SK-N-SH (cell line): Measurements from ENCODE around the gene HABP4. TPM values are rescaled to one million over a fixed set of nuclear protein-coding genes. Genes with fewer than 3 reads are reported as not detected.
A peak's percentile ranks its signal among the peaks of the same experiment; 100 is the strongest.

Experiments used
- CTCF ChIA-PET: fragments of 300-600, 350-600 bp; formaldehyde crosslinking; extraction: SDS; loops from one replicate; lab custom pipeline; 2021; lab: Yijun Ruan, JAX
- POLR2A ChIA-PET: fragments of 350-600 bp; sonication (Branson Sonifier 250); formaldehyde crosslinking; extraction: SDS; loops from one replicate; lab custom pipeline; 2020; ENCODE audit warnings: antibody characterized with exemption, inconsistent platforms; lab: Yijun Ruan, JAX
- DNase-seq: peaks from one replicate; pipeline ENCODE4 v3.0.0; 2012
- H2AFZ ChIP-seq: fragments of 200-600 bp; sonication (generic); 2 replicates; pipeline ENCODE4 v1.8.1; 2016; ENCODE audit warnings: antibody characterized with exemption, mild to moderate bottlenecking, low read depth
- H3F3A ChIP-seq: fragments of 200-600 bp; sonication (generic); replicated peaks from 2 replicates; pipeline ENCODE3; 2016; ENCODE audit warnings: antibody characterized with exemption, mild to moderate bottlenecking; ENCODE audit not compliant: insufficient read depth
- H3K27ac ChIP-seq, 2 experiments: fragments of 200-500 bp in 1 of 2; fragments of 200-600 bp in 1 of 2; sonication (Bioruptor generic) in 1 of 2; sonication (generic), shearing (Covaris generic) in 1 of 2; 2 replicates each; pipeline versions ENCODE4 v1.5.1 to v1.6.1; 2014 to 2016; ENCODE audit warnings: low read depth in 2 of 2, inconsistent platforms in 1 of 2, low read length in 1 of 2, mild to moderate bottlenecking in 1 of 2, mixed read lengths in 1 of 2
- H3K27me3 ChIP-seq: fragments of 200-600 bp; sonication (generic), shearing (Covaris generic); 2 replicates; pipeline ENCODE4 v1.6.1; 2016; ENCODE audit warnings: mixed run types; ENCODE audit not compliant: insufficient read depth
- H3K36me3 ChIP-seq, 2 experiments: fragments of 200-500 bp in 1 of 2; fragments of 200-600 bp in 1 of 2; sonication (Bioruptor generic) in 1 of 2; sonication (generic) in 1 of 2; replicated peaks in 1 of 2; 2 replicates each; pipeline versions ENCODE3 to v1.5.1; 2014 to 2016; ENCODE audit warnings: low read length in 1 of 2, mild to moderate bottlenecking in 1 of 2; ENCODE audit not compliant: insufficient read depth in 2 of 2, control insufficient read depth in 1 of 2
- H3K4me1 ChIP-seq, 2 experiments: fragments of 200-500 bp in 1 of 2; fragments of 200-600 bp in 1 of 2; sonication (Bioruptor generic) in 1 of 2; sonication (generic), shearing (Covaris generic) in 1 of 2; 2 replicates each; pipeline versions ENCODE4 v1.5.1 to v1.6.1; 2014 to 2016; ENCODE audit warnings: low read depth in 1 of 2, low read length in 1 of 2, mixed run types in 1 of 2; ENCODE audit not compliant: insufficient read depth in 2 of 2, control insufficient read depth in 1 of 2
- H3K4me2 ChIP-seq: fragments of 200-600 bp; sonication (generic), shearing (Covaris generic); 2 replicates; pipeline ENCODE4 v1.6.1; 2017; ENCODE audit warnings: mixed run types
- H3K4me3 ChIP-seq, 2 experiments: fragments of 200-500 bp in 1 of 2; fragments of 200-600 bp in 1 of 2; sonication (Bioruptor generic) in 1 of 2; sonication (generic), shearing (Covaris generic) in 1 of 2; 2 replicates each; pipeline versions ENCODE4 v1.5.1 to v1.8.1; 2014 to 2016; ENCODE audit warnings: low read depth in 2 of 2, inconsistent platforms in 1 of 2, low read length in 1 of 2, mild to moderate bottlenecking in 1 of 2, mixed read lengths in 1 of 2, moderate library complexity in 1 of 2
- H3K79me2 ChIP-seq: fragments of 200-600 bp; sonication (generic); 2 replicates; pipeline ENCODE4 v1.8.1; 2017; ENCODE audit warnings: mild to moderate bottlenecking; ENCODE audit not compliant: insufficient read depth
- H3K9ac ChIP-seq: fragments of 200-600 bp; sonication (generic); 2 replicates; pipeline ENCODE4 v1.6.1; 2017; ENCODE audit warnings: mixed run types
- H3K9me2 ChIP-seq: fragments of 200-600 bp; sonication (generic); 2 replicates; pipeline ENCODE4 v1.6.1; 2017; ENCODE audit warnings: mixed run types
- H3K9me3 ChIP-seq: fragments of 200-600 bp; sonication (generic); 2 replicates; pipeline ENCODE4 v1.6.1; 2017; ENCODE audit warnings: mixed run types, mild to moderate bottlenecking, moderate library complexity
- H4K20me1 ChIP-seq: fragments of 200-600 bp; sonication (generic); 2 replicates; pipeline ENCODE4 v1.6.1; 2017; ENCODE audit warnings: mild to moderate bottlenecking, mixed run types; ENCODE audit not compliant: insufficient read depth
- EZH2phosphoT487 ChIP-seq: fragments of 200-600 bp; sonication (generic); IDR thresholded peaks from 2 replicates; pipeline ENCODE4 v1.6.1; 2017; ENCODE audit warnings: low read depth, mixed run types, mild to moderate bottlenecking, antibody characterized with exemption, moderate library complexity, borderline replicate concordance
- FOSL2 ChIP-seq: IDR thresholded peaks from 2 replicates; pipeline ENCODE4 v1.4.0; 2012; ENCODE audit warnings: low read depth, mild to moderate bottlenecking, moderate library complexity, borderline replicate concordance
- GATA2 ChIP-seq: sonication (generic); formaldehyde crosslinking; IDR thresholded peaks from 2 replicates; pipeline ENCODE4 v1.5.0; 2020; ENCODE audit warnings: mild to moderate bottlenecking, missing genetic modification reagents
- JUND ChIP-seq: IDR thresholded peaks from 2 replicates; pipeline ENCODE4 v1.4.0; 2012
- SIN3A ChIP-seq: IDR thresholded peaks from 2 replicates; pipeline ENCODE4 v1.6.1; 2012; ENCODE audit warnings: low read depth, mild to moderate bottlenecking, low read length, moderate library complexity, borderline replicate concordance
- TAF1 ChIP-seq: IDR thresholded peaks from 2 replicates; pipeline ENCODE4 v1.6.1; 2012; ENCODE audit warnings: low read depth, mild to moderate bottlenecking, low read length, moderate library complexity, borderline replicate concordance
- TCF12 ChIP-seq: IDR thresholded peaks from 2 replicates; pipeline ENCODE4 v1.4.0; 2012
- YY1 ChIP-seq: IDR thresholded peaks from 2 replicates; pipeline ENCODE4 v1.4.0; 2012; ENCODE audit warnings: low read depth, mild to moderate bottlenecking
- WGBS: methylation state at CpG from one replicate; pipeline ENCODE4 v1.1.6; 2017; ENCODE audit warnings: low lambda C conversion rate; 5-methylcytosine and 5-hydroxymethylcytosine counted together
- polyA plus RNA-seq, 3 experiments: library from polyadenylated mRNA; depleted of rRNA; stranded (reverse); fragments of >200 nt; gene quantifications; 2 replicates each; pipeline ENCODE4 v1.2.3, GENCODE V29; 2012
- TF ChIP-seq, protein P1 (sequence below): IDR thresholded peaks from 2 replicates; pipeline ENCODE4; 2012
- TF ChIP-seq, protein P2 (sequence below): IDR thresholded peaks from 2 replicates; pipeline ENCODE4 v1.4.0; 2012; ENCODE audit warnings: low read depth, borderline replicate concordance

HABP4 gene
- polyA plus RNA-seq, 1 of the 3 experiments (the other 2 are of a cell fraction): 19.0 TPM

DNA sequence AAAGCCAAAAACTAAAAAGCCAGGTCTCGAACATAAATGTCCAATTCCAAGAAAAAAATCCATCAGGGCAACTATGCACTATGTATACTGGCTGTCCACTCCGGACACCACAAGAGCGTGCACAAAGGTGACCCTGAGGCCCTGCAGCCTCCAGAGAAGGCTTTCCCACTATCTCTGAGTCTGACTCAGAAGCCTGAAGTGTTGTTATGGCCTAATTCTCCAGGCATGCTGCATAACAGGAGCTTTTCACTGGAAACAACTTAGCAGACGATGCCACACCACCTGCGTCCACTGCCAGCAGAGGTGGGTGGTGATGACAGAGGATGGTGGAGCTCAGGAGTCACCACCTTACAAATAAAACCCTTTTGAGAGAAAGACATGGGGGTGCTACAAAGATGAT is 63.7 kb downstream of the HABP4 start:
- peak overlapping the region; percentile 28 to 59; a peak in 3 of 4 replicates for H3K27ac ChIP-seq
- peaks cover 2 to 4% of the 10 kb centered on the region in 2 experiments for H3K36me3 ChIP-seq
- no peak overlapping the region for H3K4me2 ChIP-seq
- ChIA-PET CTCF (no interaction called here), POLR2A (no interaction called here)
- no peaks in the 10 kb centered on the region for H4K20me1 ChIP-seq
- no peaks in the 10 kb centered on the region for H3K9me3 ChIP-seq
- no peak overlapping the region for H3K4me3 ChIP-seq
- H3K27me3 ChIP-seq: no peaks in the 10 kb centered on the region
- H3K9me2 ChIP-seq: no peaks in the 10 kb centered on the region
- H3K4me1 ChIP-seq: peaks cover 5 to 22% of the 10 kb centered on the region in 2 experiments; a peak in 2 of 4 replicates
- DNase-seq: no peak
- H3F3A ChIP-seq: peaks cover 8% of the 10 kb centered on the region
- H3K9ac ChIP-seq: no peak overlapping the region
- 94% methylated on average over 3 of the region's 5 CpGs for WGBS
- TF ChIP-seq TAF1 (no peak), TCF12 (no peak), GATA2 (CRISPR knock-in tag) (no peak)
- TF ChIP-seq, protein P1, sequence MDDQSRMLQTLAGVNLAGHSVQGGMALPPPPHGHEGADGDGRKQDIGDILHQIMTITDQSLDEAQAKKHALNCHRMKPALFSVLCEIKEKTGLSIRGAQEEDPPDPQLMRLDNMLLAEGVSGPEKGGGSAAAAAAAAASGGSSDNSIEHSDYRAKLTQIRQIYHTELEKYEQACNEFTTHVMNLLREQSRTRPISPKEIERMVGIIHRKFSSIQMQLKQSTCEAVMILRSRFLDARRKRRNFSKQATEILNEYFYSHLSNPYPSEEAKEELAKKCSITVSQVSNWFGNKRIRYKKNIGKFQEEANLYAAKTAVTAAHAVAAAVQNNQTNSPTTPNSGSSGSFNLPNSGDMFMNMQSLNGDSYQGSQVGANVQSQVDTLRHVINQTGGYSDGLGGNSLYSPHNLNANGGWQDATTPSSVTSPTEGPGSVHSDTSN: no peak
- H2AFZ ChIP-seq: no peak overlapping the region
- no peaks in the 10 kb centered on the region for H3K79me2 ChIP-seq

DNA sequence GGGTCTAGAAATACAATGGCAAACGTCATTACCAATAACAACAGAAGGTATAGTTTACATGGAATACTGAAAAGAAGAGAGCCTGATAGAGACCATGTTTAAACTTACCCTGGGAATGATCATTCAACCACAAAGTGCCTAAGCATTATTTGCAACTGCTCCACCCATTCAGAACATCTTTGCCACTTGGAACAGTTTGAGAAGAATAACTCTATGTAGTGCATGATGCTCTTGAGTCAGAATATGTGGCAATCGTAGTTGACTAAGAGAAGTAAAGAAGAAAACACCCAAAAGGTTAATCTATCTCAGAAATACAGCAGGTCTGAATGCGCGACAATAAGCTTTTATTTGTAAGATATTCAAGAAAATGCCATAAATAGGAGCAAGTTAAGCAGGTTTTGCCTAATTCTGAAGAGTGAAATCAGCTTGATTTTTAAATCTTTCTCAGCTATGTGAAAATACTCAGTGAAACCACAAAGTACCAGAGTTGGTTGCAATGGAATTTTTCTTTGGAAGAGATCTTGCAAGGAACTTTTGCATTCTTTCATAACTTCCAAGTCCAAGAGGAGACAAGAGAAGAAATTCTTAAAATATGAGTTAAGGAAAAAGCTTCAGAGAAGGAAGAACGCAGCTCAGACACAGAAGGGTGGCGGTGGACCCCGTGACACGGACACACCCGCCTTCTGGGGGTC is 64.3 kb downstream of the HABP4 start:
- peaks cover 8% of the 10 kb centered on the region for H3F3A ChIP-seq
- no peak overlapping the region for H3K4me3 ChIP-seq
- peaks cover 0 to 22% of the 10 kb centered on the region in 2 experiments; a peak in 1 of 4 replicates for H3K4me1 ChIP-seq
- peak overlapping the region; percentile 48; the same call in 1 of the 2 replicates for H3K4me2 ChIP-seq
- H3K79me2 ChIP-seq: no peaks in the 10 kb centered on the region
- H3K9ac ChIP-seq: no peak overlapping the region
- H3K9me2 ChIP-seq: no peaks in the 10 kb centered on the region
- DNase-seq: no peak
- no peaks in the 10 kb centered on the region for H3K9me3 ChIP-seq
- peak overlapping the region; percentile 53 to 59; a peak in 3 of 4 replicates for H3K27ac ChIP-seq
- H3K27me3 ChIP-seq: no peaks in the 10 kb centered on the region
- no peak overlapping the region for H2AFZ ChIP-seq
- WGBS: 93% methylated on average over 9 of the region's 9 CpGs
- ChIA-PET POLR2A (no interaction called here), CTCF (interaction anchor here (1.1 kb wide), 1 partner anchor 52 kb away, joined by 3 read pairs; no protein-coding TSS in a partner anchor)
- TF ChIP-seq YY1: no peak
- no peak for TF ChIP-seq SIN3A
- TF ChIP-seq FOSL2: no peak
- no peak for TF ChIP-seq EZH2phosphoT487
- no peak for TF ChIP-seq GATA2 (CRISPR knock-in tag)
- TF ChIP-seq, protein P2, sequence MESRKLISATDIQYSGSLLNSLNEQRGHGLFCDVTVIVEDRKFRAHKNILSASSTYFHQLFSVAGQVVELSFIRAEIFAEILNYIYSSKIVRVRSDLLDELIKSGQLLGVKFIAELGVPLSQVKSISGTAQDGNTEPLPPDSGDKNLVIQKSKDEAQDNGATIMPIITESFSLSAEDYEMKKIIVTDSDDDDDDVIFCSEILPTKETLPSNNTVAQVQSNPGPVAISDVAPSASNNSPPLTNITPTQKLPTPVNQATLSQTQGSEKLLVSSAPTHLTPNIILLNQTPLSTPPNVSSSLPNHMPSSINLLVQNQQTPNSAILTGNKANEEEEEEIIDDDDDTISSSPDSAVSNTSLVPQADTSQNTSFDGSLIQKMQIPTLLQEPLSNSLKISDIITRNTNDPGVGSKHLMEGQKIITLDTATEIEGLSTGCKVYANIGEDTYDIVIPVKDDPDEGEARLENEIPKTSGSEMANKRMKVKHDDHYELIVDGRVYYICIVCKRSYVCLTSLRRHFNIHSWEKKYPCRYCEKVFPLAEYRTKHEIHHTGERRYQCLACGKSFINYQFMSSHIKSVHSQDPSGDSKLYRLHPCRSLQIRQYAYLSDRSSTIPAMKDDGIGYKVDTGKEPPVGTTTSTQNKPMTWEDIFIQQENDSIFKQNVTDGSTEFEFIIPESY: no peak
- TF ChIP-seq JUND: no peak
- H3K36me3 ChIP-seq: peaks cover 2 to 6% of the 10 kb centered on the region in 2 experiments
- no peaks in the 10 kb centered on the region for H4K20me1 ChIP-seq
